ENCODE data around the gene ATF6.

The ATF6 gene

DNA sequence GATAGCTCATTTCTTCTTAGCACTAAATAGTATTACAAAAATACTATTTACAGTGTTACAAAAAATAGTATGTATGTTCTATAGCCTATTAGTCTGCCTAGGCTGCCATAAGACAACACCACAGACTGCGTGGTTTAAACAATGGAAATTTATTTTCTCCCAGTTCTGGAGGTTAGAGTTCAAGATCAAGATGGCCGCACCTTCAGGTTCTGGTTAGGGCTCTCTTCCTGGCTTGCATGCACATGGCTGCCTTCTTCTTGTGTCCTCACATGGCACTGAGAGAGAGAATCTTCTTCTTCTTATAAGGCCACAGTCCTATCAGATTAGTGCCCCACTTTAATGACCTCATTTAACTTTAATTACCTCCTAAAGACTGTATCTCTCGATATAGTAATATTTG lies 4.1 kb downstream of the ATF6 start:
- TF ChIP-seq, protein P1, sequence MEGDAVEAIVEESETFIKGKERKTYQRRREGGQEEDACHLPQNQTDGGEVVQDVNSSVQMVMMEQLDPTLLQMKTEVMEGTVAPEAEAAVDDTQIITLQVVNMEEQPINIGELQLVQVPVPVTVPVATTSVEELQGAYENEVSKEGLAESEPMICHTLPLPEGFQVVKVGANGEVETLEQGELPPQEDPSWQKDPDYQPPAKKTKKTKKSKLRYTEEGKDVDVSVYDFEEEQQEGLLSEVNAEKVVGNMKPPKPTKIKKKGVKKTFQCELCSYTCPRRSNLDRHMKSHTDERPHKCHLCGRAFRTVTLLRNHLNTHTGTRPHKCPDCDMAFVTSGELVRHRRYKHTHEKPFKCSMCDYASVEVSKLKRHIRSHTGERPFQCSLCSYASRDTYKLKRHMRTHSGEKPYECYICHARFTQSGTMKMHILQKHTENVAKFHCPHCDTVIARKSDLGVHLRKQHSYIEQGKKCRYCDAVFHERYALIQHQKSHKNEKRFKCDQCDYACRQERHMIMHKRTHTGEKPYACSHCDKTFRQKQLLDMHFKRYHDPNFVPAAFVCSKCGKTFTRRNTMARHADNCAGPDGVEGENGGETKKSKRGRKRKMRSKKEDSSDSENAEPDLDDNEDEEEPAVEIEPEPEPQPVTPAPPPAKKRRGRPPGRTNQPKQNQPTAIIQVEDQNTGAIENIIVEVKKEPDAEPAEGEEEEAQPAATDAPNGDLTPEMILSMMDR (IDR thresholded peaks at IDR 0.05; ENCODE audit: borderline replicate concordance, control extremely low read depth, extremely low read depth, insufficient read depth, missing control alignments) = no peak
- in situ Hi-C loops (cut with MboI; ENCODE audit: low sequenced_read_pairs, unreplicated experiment) = no loop called here
- no peak for DNase-seq (ENCODE audit: low spot score)

DNA sequence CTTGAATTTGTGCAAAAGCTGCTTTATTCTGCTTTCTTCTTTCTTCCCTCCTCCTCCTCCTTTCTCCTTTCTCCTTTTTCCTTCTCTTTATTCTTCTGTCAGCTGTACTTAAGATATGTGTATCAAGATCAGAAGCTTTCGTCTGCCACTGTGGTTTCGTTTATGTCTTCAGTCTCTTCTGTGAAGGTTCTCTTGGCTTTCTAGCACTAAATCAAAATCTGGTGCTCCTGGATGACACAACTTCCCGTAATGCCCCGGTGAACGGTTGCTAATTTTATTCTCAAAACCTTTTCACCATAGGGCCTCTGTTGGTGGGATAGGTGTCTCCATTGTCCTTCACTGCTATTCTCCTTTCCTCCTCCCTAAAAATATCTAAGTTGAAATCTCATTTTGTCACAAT lies 5.0 kb downstream of the ATF6 start:
- TF ChIP-seq, protein P1 (IDR thresholded peaks at IDR 0.05; ENCODE audit: borderline replicate concordance, control extremely low read depth, extremely low read depth, insufficient read depth, missing control alignments) = no peak
- no peak for DNase-seq (ENCODE audit: low spot score)
- in situ Hi-C loops (cut with MboI; ENCODE audit: low sequenced_read_pairs, unreplicated experiment) = no loop called here

DNA sequence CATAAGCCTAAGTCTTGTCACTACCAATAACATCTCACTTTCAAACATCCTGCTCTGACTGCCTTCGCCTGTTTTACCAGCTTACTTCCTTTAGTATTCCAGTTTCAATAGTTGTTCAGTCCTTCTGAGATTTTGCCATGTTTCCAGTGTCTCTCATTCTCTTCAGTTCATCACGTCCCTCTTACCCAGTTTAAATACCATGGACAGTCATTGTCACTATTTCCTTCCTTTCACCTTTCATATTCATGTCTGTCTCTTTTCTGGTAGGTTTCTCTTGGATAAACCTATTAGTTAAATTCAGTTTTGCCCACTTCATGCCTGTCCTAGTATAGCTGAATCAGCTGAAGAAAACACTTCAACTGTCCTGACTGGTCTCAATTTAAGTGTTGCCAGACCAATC lies 5.9 kb downstream of the ATF6 start:
- no peak for DNase-seq (ENCODE audit: low spot score)
- TF ChIP-seq, protein P1 (IDR thresholded peaks at IDR 0.05; ENCODE audit: borderline replicate concordance, control extremely low read depth, extremely low read depth, insufficient read depth, missing control alignments) = no peak
- in situ Hi-C loops (cut with MboI; ENCODE audit: low sequenced_read_pairs, unreplicated experiment) = no loop called here

DNA sequence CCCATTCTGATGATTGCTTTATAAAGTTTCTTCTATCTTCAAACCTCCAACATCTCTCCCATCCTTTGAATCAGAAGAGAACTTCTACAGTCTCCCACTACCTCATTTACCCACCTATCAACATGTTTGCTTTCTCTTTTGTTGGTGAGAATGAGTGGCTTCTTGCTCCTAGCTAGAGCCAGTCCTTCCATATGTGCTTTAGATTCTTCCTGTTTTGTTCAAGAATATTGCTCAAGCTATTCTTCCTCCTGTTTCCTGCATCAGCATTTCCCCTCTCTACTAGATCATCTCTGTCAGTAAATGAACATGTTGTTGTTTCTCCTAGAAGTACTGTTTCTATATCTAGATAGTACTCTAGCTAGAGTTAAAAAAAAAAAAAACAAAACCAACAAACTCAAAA lies 6.3 kb downstream of the ATF6 start:
- no peak for DNase-seq (ENCODE audit: low spot score)
- in situ Hi-C loops (cut with MboI; ENCODE audit: low sequenced_read_pairs, unreplicated experiment) = no loop called here
- TF ChIP-seq, protein P1 (IDR thresholded peaks at IDR 0.05; ENCODE audit: borderline replicate concordance, control extremely low read depth, extremely low read depth, insufficient read depth, missing control alignments) = no peak

DNA sequence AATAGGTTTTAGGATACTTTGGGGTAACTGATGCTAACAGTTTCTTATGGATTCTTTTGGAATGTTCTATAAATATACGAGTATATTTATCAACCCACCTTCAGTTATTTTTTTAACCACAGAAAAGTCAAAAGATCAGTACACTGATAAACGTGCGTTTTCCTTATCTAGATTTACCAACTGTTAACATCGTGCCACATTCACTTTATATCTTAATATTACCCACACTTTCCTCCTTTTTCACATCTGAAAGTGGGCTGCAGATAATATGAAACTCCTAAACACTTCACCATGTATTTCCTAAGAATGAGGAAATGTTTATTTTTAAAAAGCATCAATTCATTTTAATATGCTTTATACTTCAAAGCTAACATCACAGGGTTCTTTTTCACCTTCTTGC lies 7.7 kb downstream of the ATF6 start:
- in situ Hi-C loops (cut with MboI; ENCODE audit: low sequenced_read_pairs, unreplicated experiment) = no loop called here
- TF ChIP-seq, protein P1 (IDR thresholded peaks at IDR 0.05; ENCODE audit: borderline replicate concordance, control extremely low read depth, extremely low read depth, insufficient read depth, missing control alignments) = no peak
- DNase-seq (ENCODE audit: low spot score) = no peak

DNA sequence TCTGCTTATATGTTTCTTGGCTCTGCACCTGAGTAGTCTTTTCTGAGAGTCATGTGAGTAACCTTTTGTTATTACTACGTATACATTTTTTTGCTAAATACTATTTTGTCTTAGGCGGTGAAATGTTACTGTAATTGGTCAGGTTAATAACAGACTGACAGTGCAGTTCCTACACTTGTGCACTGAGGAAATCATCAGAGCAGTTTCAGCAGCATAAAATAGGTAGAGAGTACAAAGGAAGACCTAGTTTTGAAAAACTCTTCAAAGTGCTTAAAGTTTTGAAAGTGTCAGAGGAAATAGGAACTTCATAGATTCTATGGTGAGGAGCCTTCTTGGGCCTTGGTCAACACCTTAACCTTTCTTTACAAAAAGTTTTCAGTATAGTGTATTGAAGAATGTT lies 11.1 kb downstream of the ATF6 start:
- in situ Hi-C loops (cut with MboI; ENCODE audit: low sequenced_read_pairs, unreplicated experiment) = no loop called here
- DNase-seq (ENCODE audit: low spot score) = no peak
- TF ChIP-seq, protein P1 (IDR thresholded peaks at IDR 0.05; ENCODE audit: borderline replicate concordance, control extremely low read depth, extremely low read depth, insufficient read depth, missing control alignments) = no peak

DNA sequence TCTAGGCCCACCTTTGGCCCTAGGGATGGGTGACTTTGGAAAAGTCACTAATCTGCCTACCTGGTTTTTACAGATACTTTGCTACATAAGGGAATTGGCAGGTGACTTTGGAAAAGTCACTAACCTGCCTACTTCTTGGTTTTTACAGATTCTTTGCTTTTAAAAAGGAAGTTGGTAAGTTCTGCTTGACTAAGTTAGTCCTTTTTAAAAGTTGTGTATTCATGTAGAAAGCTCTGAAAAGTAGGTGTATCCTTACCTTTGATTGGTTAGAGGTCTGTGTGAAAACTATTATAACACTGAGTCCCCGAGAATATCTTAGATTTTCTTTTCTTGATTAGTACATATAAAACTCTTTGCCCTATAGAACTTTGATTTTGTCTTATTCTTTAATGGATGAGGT lies 12.4 kb downstream of the ATF6 start:
- TF ChIP-seq, protein P1 (IDR thresholded peaks at IDR 0.05; ENCODE audit: borderline replicate concordance, control extremely low read depth, extremely low read depth, insufficient read depth, missing control alignments) = no peak
- DNase-seq (ENCODE audit: low spot score) = no peak
- in situ Hi-C loops (cut with MboI; ENCODE audit: low sequenced_read_pairs, unreplicated experiment) = no loop called here
